CD8-positive, alpha-beta memory T cell (primary cell): ENCODE data around the gene BANP. TPM values are rescaled to one million over a fixed set of nuclear protein-coding genes. Genes with fewer than 3 reads are reported as not detected.
A peak's percentile ranks its signal among the peaks of the same experiment; 100 is the strongest.
"Not testable (repeated sequence)": the region's sequence is repeated elsewhere in the genome, so short reads cannot be mapped to it uniquely, and the experiment has no call there.

Experiments used
- CTCF ChIA-PET: fragments of 350-600 bp; sonication (Branson Sonifier 250); formaldehyde crosslinking; loops from one replicate; lab custom pipeline; 2021; ENCODE audit warnings: antibody characterized with exemption; lab: Charles Lee
- POLR2A ChIA-PET: fragments of 350-600 bp; sonication (Branson Sonifier 250); formaldehyde crosslinking; loops from one replicate; lab custom pipeline; 2021; ENCODE audit warnings: antibody characterized with exemption; lab: Charles Lee
- DNase-seq, 5 donors: peaks; one replicate each; pipeline versions ENCODE4 v3.0.0 to v3.0.0-alpha.2; 2020 to 2022; ENCODE audit warnings: mixed read lengths in 1 of 5
- H3K27ac ChIP-seq: one replicate; pipeline ENCODE4 v1.7.0; 2013; ENCODE audit warnings: low read depth, mild to moderate bottlenecking, low read length, moderate library complexity
- H3K27me3 ChIP-seq: 2 replicates; pipeline ENCODE4 v1.7.0; 2013; ENCODE audit warnings: low read length, mild to moderate bottlenecking; ENCODE audit not compliant: insufficient read depth, poor library complexity, severe bottlenecking
- H3K36me3 ChIP-seq: 2 replicates; pipeline ENCODE4 v1.7.0; 2013; ENCODE audit warnings: mild to moderate bottlenecking, low read length, moderate library complexity; ENCODE audit not compliant: insufficient read depth
- H3K4me1 ChIP-seq: 2 replicates; pipeline ENCODE4 v1.7.0; 2013; ENCODE audit warnings: mild to moderate bottlenecking, low read length, moderate library complexity; ENCODE audit not compliant: insufficient read depth
- H3K4me3 ChIP-seq: 2 replicates; pipeline ENCODE4 v1.7.0; 2013; ENCODE audit warnings: mild to moderate bottlenecking, low read length
- H3K9me3 ChIP-seq: 2 replicates; pipeline ENCODE4 v1.7.0; 2013; ENCODE audit warnings: mild to moderate bottlenecking, low read length
- H3K27ac Mint-ChIP-seq, 8 donors: one replicate each; pipeline ENCODE4 v1.8.0; 2020 to 2021; ENCODE audit warnings: mixed read lengths in 8 of 8, mild to moderate bottlenecking in 6 of 8, inconsistent platforms in 3 of 8, moderate library complexity in 3 of 8
- H3K27me3 Mint-ChIP-seq, 2 donors: one replicate each; pipeline ENCODE4 v1.8.0; 2020 to 2021; ENCODE audit warnings: mixed read lengths in 2 of 2, mild to moderate bottlenecking in 1 of 2, moderate library complexity in 1 of 2
- H3K36me3 Mint-ChIP-seq, 3 donors: one replicate each; pipeline ENCODE4 v1.8.0; 2020 to 2021; ENCODE audit warnings: mixed read lengths in 3 of 3, inconsistent platforms in 1 of 3, mild to moderate bottlenecking in 1 of 3
- H3K4me1 Mint-ChIP-seq, 3 donors: one replicate each; pipeline ENCODE4 v1.8.0; 2020 to 2021; ENCODE audit warnings: mixed read lengths in 3 of 3, inconsistent platforms in 1 of 3, mild to moderate bottlenecking in 1 of 3
- H3K4me3 Mint-ChIP-seq, 7 donors: one replicate each; pipeline ENCODE4 v1.8.0; 2020 to 2021; ENCODE audit warnings: mixed read lengths in 7 of 7, mild to moderate bottlenecking in 6 of 7, moderate library complexity in 4 of 7, inconsistent platforms in 2 of 7
- H3K9me3 Mint-ChIP-seq, 5 donors: one replicate each; pipeline ENCODE4 v1.8.0; 2020 to 2022; ENCODE audit warnings: mixed read lengths in 5 of 5, mild to moderate bottlenecking in 3 of 5, moderate library complexity in 2 of 5, inconsistent platforms in 1 of 5
- polyA plus RNA-seq: library from polyadenylated mRNA; unstranded; fragments of 300-500 nt; fragmentation: Illumina TruSeq; gene quantifications from one replicate; pipeline ENCODE4 v1.2.3, GENCODE V29; 2021
- total RNA-seq, 2 experiments: library from RNA; stranded (reverse); gene quantifications; one replicate each; pipeline ENCODE4 v1.2.3, GENCODE V29; 2021

The BANP gene
- total and polyA plus RNA-seq, 3 experiments from 2014 or later, result 28.5 to 32.5 (median 29.5) TPM

DNA sequence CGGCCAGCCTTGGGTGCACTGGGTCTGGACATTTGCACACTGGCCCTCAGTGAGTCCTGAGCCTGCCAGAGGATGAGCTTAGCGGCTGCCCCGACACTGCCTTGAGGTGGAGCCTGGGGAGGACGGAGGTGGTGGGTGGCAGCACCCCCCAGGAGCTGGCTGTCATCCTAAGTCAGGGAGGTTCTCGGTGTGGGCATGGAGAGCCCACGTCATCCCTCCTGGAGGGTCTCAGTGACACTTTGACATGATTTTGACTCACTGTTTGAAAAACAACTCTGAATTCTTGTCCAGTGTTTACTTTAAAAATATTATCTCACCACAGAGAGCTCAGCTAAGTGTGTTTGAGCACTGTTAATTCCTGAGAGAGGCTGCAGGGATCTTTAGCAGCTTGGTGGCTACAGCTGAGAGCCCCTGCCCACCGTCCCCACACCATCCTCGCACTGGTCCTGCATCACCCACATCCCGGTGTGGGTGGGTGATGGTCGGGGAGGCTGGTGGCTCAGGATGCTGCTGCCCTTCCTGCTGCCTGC is 63.1 kb downstream of the BANP start:
- DNase-seq, result peak in 1 of 5 donors; percentile 10
- H3K4me3 Mint-ChIP-seq, result no peak overlapping the region
- Histone ChIP-seq H3K36me3 (peaks cover 9% of the 10 kb centered on the region), H3K4me3 (no peak overlapping the region), H3K27ac (no peak overlapping the region), H3K4me1 (no peaks in the 10 kb centered on the region), H3K27me3 (no peaks in the 10 kb centered on the region), H3K9me3 (no peaks in the 10 kb centered on the region)
- ChIA-PET CTCF (interaction anchor here (0.6 kb wide), 1 partner anchor 9 kb away, joined by 3 read pairs; no protein-coding TSS in a partner anchor), POLR2A (no interaction called here)
- peaks cover 0 to 7% (median 2%) of the 10 kb centered on the region in 3 donors for H3K4me1 Mint-ChIP-seq
- H3K27me3 Mint-ChIP-seq, result no peaks in the 10 kb centered on the region
- H3K27ac Mint-ChIP-seq, result no peak overlapping the region
- H3K9me3 Mint-ChIP-seq, result no peaks in the 10 kb centered on the region
- peaks cover 0 to 83% (median 6%) of the 10 kb centered on the region in 3 donors for H3K36me3 Mint-ChIP-seq

DNA sequence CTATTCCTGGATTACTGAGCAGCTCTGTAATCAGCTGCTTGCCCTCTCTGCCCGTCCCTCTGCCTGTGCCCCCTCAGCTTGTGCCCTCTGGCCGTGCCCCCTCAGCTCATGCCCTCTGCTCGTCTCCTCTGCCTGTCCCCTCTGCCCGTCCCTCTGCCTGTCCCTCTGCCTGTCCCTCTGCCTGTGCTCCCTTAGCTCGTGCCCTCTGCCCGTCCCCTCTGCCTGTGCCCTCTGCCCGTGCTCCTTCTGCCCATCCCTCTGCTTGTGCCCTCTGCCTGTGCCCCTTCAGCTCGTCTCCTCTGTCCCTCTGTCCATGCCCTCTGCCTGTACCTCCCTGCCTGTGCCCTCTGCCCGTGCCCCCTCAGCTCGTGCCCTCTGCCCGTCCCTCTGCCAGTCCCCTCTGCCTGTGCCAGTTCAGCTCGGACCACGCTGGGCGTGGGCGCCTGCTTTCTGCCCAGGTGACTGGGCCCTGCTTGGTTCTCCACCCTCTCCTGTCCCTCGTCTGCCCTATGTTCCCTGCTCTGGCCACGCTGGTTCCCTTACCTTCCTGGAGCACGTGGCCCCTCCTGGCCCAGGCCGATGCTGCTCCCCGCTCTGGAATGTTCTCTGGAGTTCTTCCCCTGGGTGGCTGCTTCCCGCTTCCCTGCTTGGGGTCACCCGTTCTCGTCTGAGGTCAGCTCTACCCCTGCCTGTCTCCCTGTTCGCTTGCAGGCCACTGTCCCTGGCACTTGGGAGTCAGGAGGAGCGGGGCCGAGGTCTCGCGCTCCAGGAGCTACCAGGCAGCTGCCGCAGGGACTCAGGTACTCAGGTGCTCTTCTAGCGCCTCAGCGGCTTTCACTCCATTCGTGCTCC is 63.9 kb downstream of the BANP start:
- peak overlapping the region in 3 of 8 donors; percentile 7 to 93 (median 27) for H3K27ac Mint-ChIP-seq

DNA sequence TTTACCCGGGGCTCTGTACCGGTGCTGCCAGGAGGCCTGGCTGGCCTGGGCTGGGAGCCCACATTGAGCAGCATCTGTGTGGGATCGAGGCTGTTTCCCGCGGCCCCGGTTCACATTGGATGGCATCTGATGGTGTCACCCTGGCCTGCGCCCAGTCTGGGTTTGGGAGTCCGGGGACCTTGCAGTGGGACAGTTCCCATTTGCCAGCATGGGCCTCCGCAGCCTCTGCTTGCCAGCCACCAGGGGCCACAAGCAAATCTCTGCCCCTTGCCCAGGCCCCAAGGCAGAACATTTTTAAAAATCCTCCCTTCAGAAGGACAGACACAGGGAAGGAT is 64.5 kb downstream of the BANP start:
- ChIA-PET CTCF (no interaction called here), POLR2A (no interaction called here)
- peaks cover 0 to 4% (median 3%) of the 10 kb centered on the region in 3 donors for H3K4me1 Mint-ChIP-seq
- peaks cover 0 to 81% (median 4%) of the 10 kb centered on the region in 3 donors for H3K36me3 Mint-ChIP-seq
- no peaks in the 10 kb centered on the region for H3K27me3 Mint-ChIP-seq
- Histone ChIP-seq H3K9me3 (no peaks in the 10 kb centered on the region), H3K36me3 (peaks cover 4% of the 10 kb centered on the region), H3K4me3 (no peak overlapping the region), H3K27me3 (no peaks in the 10 kb centered on the region), H3K4me1 (no peaks in the 10 kb centered on the region), H3K27ac (no peak overlapping the region)
- no peak overlapping the region for H3K4me3 Mint-ChIP-seq
- peak in 1 of 5 donors; percentile 9 for DNase-seq
- H3K9me3 Mint-ChIP-seq, result no peaks in the 10 kb centered on the region
- H3K27ac Mint-ChIP-seq, result no peak overlapping the region

More for the DNA sequence above, 63.9 kb downstream of the BANP start:
- ChIA-PET CTCF (interaction anchor here (0.6 kb wide), 1 partner anchor 8 kb away, joined by 3 read pairs; no protein-coding TSS in a partner anchor), POLR2A (no interaction called here)
- no peaks in the 10 kb centered on the region for H3K9me3 Mint-ChIP-seq
- no peak overlapping the region for H3K27ac ChIP-seq
- DNase-seq, result peak in 1 of 5 donors; percentile 27
- no peak overlapping the region for H3K4me3 Mint-ChIP-seq
- no peak overlapping the region for H3K4me3 ChIP-seq
- no peaks in the 10 kb centered on the region for H3K27me3 Mint-ChIP-seq
- H3K27me3 ChIP-seq, result no peaks in the 10 kb centered on the region
- peaks cover 0 to 81% (median 4%) of the 10 kb centered on the region in 3 donors for H3K36me3 Mint-ChIP-seq
- no peaks in the 10 kb centered on the region for H3K4me1 ChIP-seq
- H3K36me3 ChIP-seq, result peaks cover 4% of the 10 kb centered on the region
- no peaks in the 10 kb centered on the region for H3K9me3 ChIP-seq
- peaks cover 0 to 3% (median 2%) of the 10 kb centered on the region in 3 donors for H3K4me1 Mint-ChIP-seq

DNA sequence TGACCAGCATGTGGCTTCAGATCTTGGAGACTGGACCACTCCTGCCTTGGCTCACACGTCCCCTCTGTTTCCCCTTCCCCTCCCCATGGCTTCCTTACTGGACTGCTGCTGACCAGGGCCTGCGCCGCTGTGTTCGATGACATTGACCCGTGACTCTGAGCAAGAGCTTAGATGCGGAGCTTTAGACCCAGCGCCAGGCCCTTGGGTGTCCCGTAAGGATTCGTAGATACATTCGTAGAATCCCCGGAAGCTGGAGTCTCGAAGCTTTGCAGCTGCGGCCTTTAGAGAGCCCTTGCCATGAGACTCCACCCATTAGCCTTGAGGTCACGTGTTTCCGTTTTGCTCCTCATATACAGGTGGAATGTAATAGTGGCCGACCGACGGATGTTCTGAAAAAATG is 65.2 kb downstream of the BANP start:
- H3K27ac ChIP-seq, H3K27me3 Mint-ChIP-seq, H3K9me3 Mint-ChIP-seq, DNase-seq, CTCF ChIA-PET, H3K4me3 ChIP-seq, H3K27me3 ChIP-seq, H3K4me3 Mint-ChIP-seq, H3K4me1 ChIP-seq, POLR2A ChIA-PET, H3K9me3 ChIP-seq, H3K4me1 Mint-ChIP-seq, H3K36me3 ChIP-seq, H3K27ac Mint-ChIP-seq: not testable (repeated sequence)
- peaks cover 0 to 76% (median 3%) of the 10 kb centered on the region in 3 donors for H3K36me3 Mint-ChIP-seq

DNA sequence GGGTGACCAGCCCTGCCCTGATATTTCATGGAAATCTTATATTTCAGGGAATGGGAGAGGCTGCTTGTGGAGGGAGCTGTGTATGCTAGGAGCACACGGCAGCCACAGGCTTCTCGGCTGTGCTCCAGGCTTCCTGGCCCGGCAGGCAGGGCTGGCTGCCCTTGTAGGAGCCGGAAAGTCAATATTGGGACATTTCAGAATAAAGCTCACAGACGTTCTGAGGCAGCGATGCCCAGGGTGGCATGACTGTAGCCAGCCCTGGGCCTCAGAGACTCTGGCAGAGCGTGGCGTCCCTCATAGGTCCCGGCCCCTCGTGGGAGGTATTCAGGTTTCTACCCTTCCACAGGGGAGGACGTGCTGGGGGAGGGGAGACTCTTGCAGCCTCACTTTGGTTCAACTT is 65.7 kb downstream of the BANP start:
- Mint-ChIP-seq H3K27me3 (no peaks in the 10 kb centered on the region), H3K4me3 (no peak overlapping the region), H3K4me1 (peaks cover 0 to 4% (median 3%) of the 10 kb centered on the region in 3 donors), H3K27ac (peak overlapping the region in 1 of 8 donors; percentile 20), H3K9me3 (no peaks in the 10 kb centered on the region), H3K36me3 (peaks cover 0 to 75% (median 3%) of the 10 kb centered on the region in 3 donors)
- H3K27ac ChIP-seq, result no peak overlapping the region
- POLR2A ChIA-PET, result no interaction called here
- H3K4me3 ChIP-seq, result no peak overlapping the region
- H3K4me1 ChIP-seq, result no peaks in the 10 kb centered on the region
- no peaks in the 10 kb centered on the region for H3K27me3 ChIP-seq
- H3K36me3 ChIP-seq, result peaks cover 4% of the 10 kb centered on the region
- DNase-seq, result peak in 1 of 5 donors; percentile 46
- CTCF ChIA-PET, result no interaction called here
- no peaks in the 10 kb centered on the region for H3K9me3 ChIP-seq

DNA sequence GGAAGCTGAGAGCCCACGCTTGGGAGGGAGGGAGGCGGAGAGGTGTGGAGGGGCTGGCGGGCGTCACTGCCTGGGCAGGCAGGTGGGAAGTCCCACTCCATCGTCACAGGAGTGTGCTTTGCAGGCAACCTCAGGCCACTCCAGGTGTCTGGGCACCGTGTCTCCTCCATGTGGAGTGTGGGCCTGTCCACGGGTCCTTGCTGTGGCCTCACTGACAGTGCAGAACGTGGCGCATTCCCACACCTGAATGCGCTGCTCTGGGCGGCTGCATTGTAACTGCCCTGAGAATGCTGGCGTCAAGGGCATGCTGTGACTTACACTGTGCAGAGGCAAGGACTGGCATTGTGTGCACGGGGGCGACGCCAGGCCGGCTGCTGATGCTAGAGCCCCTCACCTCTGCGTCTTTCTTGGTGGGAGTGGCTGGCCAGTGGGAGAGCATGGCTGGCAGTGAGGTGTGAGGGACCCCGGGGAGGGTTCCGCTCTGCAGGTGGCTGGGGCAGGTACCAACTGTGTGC is 66.4 kb downstream of the BANP start:
- ChIA-PET CTCF (no interaction called here), POLR2A (no interaction called here)
- Mint-ChIP-seq H3K4me1 (peaks cover 0 to 4% (median 0%) of the 10 kb centered on the region in 3 donors), H3K27me3 (no peaks in the 10 kb centered on the region), H3K27ac (peak overlapping the region in 1 of 8 donors; percentile 14), H3K9me3 (no peaks in the 10 kb centered on the region), H3K4me3 (no peak overlapping the region), H3K36me3 (peaks cover 0 to 75% (median 3%) of the 10 kb centered on the region in 3 donors)
- H3K4me3 ChIP-seq, result no peak overlapping the region
- no peak overlapping the region for H3K27ac ChIP-seq
- no peaks in the 10 kb centered on the region for H3K27me3 ChIP-seq
- no peaks in the 10 kb centered on the region for H3K9me3 ChIP-seq
- H3K4me1 ChIP-seq, result no peaks in the 10 kb centered on the region
- H3K36me3 ChIP-seq, result no peaks in the 10 kb centered on the region
- peak in 1 of 5 donors; percentile 37 for DNase-seq

DNA sequence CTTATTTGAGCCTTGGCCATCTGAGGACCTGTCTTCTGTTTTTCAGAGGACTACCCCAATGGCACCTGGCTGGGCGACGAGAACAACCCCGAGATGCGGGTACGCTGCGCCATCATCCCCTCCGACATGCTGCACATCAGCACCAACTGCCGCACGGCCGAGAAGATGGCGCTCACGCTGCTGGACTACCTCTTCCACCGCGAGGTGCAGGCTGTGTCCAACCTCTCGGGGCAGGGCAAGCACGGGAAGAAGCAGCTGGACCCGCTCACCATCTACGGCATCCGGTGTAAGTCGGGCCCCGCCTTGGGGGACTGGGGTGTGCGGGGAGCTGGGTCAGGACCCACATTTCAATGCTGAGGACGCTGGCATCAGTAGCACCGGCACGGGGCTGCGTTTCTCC is 67.1 kb downstream of the BANP start:
- POLR2A ChIA-PET, H3K27ac Mint-ChIP-seq, H3K36me3 ChIP-seq, H3K27ac ChIP-seq, H3K4me1 Mint-ChIP-seq, H3K4me3 Mint-ChIP-seq, H3K9me3 Mint-ChIP-seq, H3K27me3 Mint-ChIP-seq, H3K4me3 ChIP-seq, H3K27me3 ChIP-seq, CTCF ChIA-PET, H3K9me3 ChIP-seq, H3K4me1 ChIP-seq: not testable (repeated sequence)
- DNase-seq, result peak in 1 of 5 donors; percentile 35
- H3K36me3 Mint-ChIP-seq, result peaks cover 0 to 76% (median 8%) of the 10 kb centered on the region in 3 donors
